Activated T-cell treated with anti-CD3 and anti-CD28 coated beads for 24 hours (primary cell): ENCODE data around the gene COBLL1.

Experiments
- DNase-seq: peaks from one replicate; pipeline ENCODE4 v3.0.0-alpha.2; 2020; ENCODE audit warnings: low read depth

The COBLL1 gene

DNA sequence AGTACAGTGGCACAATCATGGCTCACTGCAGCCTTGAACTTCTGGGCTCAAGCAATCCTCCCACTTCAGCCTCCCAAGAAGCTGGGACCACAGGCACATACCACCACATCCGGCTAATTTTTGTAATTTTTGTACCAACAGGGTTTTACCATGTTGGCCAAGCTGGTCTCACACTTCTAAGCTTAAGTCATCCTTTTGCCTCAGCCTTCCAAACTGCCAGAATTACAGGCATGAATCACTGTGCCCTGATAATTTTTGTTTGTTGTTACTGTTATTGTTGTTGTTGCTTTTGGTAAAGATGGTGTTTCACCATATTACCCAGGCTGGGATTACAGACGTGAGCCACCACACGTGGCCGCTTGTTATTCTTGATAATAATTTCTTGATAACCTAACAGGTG is 10.5 kb upstream of the COBLL1 start:
- no peak for DNase-seq

DNA sequence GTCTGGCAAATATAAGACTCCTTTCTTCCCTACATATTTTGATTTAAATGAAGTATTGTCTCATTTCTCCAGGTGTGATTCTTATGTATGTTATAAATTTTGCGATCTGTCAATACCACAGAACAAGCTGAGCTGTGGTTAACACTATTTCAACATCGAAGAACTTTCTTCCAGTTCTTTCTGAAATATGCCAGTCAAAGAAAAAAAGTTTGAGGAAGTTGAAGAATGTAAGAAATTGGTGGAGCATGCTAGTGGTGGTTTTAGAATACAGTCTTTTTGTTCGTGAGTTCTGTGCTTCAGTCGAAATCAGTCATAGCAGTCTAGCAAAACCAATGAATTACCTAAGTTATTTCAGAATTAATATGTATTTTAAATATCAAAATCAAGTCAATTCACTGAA is 8.6 kb upstream of the COBLL1 start:
- no peak for DNase-seq

DNA sequence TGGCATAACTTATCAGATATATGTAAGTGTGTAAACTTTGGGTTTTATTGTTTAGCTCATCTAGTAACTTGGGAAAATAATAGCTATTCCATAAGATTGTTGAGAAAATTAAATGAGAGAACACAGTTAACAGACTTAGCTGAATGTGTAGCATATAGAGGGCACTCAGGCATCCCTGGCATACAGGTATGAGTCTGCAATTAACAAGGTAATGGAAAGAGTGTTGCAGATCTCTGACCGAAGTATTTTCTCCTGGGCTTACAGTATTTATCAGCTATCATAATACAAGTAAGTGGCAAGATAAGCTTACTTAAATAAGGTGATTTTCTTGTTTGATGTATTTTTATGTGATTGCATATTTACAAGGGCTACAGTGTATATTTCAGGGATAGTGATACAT is 7.9 kb upstream of the COBLL1 start:
- DNase-seq = no peak

DNA sequence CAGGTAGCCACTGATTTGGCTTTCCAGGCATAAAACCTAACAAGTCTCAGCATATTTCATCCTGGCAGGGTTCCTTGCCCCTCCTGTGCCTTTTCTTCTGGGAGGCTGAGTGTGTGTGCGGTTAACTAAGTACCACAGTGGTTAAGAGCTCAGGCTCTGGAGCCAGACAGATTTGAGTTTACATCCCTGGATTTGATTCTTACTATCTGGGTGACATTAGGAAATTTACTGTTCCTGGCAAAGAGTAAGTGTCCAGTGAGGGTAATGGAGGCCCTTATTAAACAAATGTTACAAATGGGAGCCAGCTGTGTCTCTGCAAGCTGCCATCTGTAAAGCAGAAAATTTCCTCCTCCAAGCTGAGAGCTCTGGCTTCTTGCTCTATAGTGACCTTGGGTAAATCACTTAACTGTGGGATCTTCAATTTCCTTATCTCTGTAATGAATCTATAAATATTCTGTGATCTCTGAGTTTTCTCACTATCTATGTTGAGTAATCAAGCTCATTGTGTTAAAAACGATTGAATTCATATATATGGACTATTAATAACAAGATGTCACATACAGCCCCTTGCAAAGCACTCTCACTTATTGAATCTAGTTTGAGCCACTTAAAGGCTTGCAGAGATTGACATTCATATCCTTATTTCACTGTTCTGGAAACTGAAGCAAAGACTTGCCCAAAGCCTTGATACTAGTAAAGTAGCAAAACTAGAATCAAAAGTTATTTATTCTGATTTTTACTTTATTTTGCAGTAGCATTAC is 6.5 kb upstream of the COBLL1 start:
- no peak for DNase-seq

DNA sequence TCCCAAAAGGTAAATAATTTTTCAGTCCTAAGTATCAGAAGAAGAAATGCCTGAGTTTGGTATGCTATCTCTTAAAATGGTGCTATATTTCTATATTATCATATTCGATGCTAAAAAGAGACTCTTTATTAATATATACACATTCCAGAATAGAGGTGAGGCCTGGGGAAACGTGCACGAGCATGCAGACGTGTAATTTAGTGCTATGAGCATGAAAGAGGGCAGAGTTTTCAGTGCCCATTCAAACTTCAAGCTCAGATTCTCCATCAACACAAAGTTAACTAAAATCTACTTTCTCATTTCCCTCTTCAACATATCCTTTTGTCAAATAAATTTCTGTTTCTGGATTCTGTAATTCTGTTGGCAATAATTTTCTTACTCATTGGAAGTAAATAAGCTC is 5.7 kb upstream of the COBLL1 start:
- no peak for DNase-seq

DNA sequence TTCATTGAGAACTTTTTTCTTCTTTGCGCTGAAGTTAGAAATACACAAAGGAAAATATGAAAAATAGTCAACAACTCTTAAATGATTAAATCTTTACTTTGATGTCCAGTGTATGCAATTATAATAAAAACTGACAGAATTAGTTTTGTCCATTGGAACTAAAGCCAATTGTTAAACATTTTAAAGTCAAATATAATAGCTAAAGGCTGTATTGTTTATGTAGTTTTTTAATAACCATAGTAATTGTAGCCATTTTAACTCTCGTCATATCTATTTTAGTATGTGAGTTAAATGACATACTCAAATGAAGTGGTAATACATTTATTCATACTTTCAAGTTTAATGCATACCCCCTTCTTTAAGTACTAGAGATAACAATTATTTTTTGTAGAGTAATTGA is 4.7 kb upstream of the COBLL1 start:
- DNase-seq = no peak

DNA sequence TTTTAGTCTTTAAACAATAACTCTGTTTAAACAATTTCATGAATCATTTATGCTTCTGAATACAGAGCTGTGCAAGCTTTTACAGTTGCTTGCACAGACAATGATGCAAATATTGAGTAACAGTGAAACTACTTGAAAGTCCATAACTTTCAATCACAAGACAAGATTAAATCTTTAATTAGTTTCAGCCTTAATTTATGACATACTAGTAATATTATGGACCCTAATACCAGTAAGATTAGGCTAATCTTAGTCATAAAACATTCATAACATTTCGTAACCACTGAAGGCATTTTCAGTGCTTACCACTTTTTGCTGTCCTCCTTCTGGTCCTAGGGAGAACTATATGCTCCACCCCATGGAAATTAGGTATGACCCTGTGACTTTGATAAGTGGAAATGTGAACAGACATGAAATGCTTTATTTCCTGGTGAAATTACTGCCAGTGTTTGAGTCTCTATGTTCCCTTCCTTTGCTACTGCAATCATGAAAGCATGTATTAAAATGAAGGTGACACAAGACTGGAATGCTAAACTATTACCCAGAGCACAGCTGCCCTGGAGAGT is 1.8 kb upstream of the COBLL1 start:
- DNase-seq = no peak

DNA sequence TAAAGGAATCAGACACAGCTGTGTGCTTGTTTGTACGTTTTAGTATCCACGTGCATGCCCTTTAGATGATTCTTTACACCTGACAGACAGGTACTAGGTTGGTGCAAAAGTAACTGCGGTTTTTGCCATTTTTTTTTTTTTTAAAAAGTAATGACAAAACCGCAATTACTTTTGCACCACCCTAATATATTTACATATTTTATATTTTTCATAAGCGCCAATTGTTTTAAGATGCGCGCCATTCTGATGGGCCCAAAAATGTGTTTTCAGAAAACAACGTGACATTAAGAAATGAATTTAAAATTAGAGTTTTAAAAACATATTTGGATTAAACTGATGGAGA is 972 bp upstream of the COBLL1 start:
- no peak for DNase-seq

DNA sequence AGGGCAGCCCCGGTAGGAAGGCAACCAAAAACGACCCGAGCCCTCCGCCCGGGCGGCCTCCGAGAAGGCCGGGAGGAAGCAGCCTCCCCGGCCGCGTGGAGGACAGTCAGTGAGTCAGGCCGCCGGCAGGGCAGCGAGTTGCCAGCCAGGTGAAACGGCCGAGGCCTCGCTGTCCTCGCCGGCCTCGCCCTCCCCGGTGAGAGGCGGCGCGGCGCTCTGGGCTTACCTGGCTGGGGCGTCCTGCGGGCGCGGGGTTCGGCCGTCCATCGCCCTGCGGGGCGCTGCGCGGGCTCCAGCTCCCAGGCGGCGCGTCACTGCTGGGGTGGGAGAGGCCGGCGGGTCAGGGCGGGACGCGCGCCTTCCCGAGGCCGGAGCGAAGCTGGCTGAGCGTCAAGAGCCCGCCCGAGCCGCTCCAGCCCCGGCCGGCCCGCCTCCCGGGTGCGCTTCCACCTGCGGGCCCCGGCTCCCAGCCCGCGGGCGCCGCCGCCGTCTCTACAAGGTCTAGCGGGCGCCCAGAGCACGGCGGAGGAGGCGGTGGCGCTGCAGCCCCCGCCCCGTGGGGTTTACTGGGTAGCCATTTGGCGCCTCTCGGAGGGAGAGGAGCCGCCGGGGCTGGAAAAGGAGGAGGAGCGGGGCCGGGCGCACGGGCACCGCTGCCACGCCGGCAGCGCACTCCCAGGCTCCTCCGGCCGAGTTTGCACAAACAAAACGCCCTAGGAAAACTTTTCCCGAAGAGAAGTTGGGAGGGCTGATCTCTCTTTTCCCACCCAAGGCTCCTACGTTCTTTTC is 499 bp downstream of the COBLL1 start:
- DNase-seq = no peak

DNA sequence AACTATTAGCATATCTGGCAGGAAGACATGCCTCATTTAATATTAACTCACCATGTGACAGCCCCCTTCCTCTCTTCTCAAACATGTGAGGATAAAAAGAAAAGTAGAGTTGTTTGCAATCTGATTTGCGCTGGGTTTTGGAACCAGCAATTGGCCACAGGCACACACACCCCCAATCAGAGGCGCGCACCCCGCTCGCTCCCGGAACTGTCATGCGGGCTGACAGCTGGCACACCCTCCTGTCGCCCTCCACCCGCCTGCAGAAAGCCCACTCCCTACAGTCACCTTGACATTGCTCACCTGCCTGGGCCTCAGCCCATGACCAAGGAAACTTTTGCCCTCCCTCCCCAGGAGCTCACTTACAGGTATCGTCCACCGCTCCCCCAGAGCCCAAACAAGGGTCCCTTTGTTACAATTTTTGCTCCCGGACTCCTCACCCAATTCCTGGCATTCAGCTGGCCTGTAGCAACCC is 1.1 kb downstream of the COBLL1 start:
- no peak for DNase-seq

DNA sequence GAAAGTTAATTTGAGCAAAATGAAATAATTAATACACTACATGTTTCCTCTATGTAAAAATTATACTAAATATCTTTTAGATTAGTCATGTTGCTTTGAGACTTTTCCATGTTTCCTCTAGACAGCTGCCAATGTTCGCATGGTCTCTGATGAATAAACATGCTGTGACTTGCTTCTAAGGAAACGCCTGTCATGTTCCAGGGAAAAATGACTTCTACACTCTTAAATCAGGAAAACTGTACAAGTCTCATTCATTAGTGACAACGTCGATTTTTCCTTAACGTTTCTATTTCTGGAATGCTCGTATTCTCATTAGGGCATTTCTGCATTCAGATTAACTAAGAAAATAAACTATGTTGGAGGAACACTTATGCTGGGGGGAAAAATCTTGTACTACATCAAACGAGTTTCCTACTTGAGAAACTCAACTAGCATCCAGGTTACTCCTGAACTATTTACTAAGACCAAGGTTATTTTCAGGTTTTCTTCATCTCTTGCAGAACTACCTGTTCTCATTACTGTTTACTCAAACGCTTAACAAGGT is 1.6 kb downstream of the COBLL1 start:
- no peak for DNase-seq

DNA sequence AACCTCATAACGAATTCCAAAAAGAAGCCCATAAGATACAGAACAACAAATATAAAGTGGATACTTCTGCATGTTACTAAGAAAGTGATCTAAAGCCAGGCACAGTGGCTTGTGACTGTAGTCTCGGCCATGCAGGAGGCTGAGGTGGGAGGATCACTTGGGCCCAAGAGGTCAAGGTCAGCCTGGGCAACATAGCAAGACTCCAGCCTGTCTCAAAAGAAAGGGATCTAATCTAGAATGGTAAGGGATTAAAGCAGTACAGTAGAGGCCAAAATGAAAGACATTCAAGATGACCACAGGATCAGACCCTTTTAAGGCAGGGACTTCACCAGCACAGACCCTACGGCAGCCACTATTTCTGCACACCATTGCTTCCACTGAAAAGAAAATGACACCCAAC is 3.8 kb downstream of the COBLL1 start:
- no peak for DNase-seq

DNA sequence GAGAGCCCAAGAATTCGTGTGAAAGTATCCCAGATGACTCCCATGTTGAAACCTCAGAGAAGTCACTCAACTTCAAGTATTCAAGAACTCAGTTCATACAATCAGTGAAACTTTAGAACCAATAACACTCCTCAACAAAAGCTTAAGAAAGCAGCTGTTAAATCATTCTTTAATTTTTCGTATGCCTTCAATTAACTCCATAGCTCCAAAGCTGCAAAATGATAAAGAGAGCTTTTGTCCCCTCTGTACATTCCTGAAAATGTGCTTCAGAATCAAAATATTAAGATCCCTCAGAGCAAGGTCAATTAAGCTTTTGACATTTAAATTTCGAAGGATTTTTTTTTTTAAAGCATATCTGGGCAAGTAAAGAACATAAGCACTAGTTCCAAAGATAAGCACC is 4.7 kb downstream of the COBLL1 start:
- DNase-seq = no peak

DNA sequence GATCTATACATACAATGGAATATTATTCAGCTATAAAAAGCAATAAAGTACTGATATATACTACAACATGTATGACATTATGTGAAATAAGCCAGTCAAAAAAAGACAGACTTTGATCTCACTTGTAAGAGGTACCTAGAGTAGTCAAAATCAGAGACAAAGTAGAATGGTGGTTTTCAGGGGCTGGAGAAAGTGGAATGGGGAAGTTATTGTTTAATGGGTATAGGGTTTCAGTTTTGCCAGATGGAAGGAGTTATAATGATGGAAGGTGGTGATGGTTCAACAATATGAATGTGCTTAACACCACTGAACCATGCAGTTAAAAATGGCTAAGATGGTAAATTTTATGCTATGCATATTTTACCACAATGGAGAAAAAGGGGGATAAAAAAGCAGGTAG is 6.3 kb downstream of the COBLL1 start:
- DNase-seq = no peak

DNA sequence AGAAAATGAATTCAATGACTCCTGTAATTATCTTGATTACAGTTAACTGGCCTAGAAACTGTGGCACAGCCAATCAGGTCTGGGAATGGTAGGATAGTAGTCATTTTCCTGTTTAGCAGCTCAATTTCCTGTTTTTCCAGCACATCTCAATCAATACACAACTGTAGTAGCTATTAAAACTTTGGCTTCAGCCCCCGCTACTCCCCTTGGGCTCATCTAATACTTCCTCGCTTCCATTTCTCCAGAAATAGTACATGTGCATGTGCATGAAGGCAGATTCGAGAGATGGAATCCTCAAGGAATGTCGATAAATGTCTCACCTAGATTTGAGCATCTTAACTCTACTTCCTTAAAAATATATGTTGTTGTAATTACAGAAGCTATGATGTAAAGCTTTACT is 9.7 kb downstream of the COBLL1 start:
- no peak for DNase-seq

DNA sequence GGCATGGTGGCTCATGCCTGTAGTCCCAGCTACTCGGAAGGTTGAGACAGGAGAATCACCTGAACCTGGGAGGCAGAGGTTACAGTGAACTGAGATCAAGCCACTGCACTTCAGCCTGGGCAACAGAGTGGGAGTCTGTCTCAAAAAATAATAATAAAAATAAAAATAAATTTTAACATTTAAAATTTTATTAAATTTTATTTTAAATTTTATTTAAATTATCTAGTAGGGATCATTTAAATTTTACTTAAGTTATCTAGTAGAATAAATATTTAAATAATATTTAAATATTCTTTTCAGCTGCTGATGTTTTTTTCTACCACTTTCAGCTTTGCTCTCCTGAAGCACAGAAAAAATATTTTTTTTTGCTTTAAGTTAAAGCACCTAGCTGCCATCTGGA is 10.4 kb downstream of the COBLL1 start:
- DNase-seq = no peak

DNA sequence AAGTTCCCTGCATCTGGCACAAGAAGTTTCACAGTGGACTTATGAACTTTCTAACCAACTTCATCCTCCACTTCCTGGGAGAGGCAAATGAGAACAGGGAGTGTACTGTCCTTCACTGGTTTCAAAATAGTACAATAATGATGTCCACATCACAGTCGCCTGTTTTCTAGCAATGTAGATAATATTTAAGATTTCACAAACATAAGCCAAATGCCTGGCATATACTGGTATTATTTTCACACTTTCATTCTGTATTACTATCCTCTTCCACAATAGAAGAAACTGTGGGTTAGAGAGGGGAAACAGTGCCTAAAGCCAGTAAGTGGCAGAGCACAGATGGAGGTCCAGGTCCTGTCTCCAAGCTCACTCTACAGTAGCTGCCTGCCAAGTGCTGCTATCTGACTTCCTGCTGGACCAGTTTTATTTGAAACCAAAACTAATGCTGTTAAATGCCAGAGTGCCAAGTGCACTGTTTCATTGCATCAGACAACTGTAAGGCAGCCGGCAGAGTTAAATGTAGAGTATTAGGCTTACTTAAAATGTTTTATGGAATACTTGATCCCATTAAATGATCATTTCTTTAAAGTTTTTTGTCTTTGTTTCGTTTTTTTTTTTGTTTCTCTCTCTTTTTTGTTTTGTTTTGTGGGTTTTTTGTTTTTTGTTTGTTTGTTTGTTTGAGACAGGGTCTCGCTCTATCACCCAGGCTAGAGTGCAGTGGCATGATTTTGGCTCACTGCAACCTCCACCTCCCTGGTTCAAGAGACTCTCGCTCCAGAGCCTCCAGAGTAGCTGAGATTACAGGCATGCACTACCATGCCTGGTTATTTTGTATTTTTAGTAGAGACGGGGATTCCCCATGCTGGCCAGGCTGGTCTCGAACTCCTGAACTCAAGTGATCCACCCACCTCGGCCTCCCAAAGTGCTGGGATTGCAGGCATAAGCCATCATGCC is 15.1 kb downstream of the COBLL1 start:
- no peak for DNase-seq

DNA sequence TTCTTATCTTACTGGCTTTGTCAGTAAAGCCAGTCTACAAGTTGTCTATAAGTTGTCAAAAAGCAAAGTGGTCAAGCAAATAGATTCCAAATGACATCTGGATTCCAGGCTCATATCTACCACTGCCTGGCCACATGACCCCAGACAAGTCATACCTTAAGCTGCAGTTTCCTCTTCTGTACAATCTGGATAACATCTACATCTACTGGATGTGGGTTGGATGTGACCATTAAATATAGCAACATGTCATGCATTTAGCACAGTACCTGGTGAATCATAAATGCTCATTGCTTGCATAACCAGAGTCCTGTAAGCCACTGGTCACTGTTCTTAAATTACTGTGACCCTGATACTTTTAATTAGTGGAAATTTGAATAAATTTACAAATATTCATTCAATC is 16.8 kb downstream of the COBLL1 start:
- DNase-seq = no peak

DNA sequence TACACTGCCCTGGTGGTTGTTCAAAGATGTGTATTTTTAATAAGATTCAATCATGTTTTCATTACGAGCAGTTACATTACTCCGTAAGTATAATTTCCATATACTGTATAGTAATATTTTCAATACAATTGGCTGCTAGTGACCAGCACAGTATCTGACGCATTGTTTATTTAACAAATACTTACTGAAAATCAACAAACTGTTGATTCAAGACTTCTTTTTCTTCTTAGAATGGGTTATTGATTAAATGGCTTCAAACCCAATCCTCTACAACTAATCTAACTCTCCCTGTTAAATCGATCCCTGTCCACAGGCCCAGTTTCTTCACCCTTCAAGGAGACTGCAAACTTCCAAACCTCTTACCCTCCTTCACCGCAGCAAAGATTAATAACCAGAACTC is 18.5 kb downstream of the COBLL1 start:
- no peak for DNase-seq

DNA sequence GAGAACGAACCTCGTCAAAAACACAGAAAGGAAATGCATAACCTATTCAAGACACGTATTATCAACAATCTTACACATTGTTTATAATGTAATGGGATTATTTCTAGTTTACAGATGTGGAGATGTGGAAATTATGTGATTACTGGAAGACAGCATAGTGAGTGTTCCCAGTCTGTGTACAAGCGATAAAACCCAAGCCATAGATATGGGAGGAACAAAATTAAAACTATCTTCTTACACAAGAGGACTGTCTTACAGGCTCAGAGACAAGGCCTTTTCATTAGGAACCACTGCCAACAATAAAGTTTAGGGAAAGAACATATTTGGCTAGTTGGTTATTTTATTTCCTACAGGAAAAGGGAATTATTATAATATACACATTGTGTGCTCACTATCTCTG is 20.3 kb downstream of the COBLL1 start:
- no peak for DNase-seq

DNA sequence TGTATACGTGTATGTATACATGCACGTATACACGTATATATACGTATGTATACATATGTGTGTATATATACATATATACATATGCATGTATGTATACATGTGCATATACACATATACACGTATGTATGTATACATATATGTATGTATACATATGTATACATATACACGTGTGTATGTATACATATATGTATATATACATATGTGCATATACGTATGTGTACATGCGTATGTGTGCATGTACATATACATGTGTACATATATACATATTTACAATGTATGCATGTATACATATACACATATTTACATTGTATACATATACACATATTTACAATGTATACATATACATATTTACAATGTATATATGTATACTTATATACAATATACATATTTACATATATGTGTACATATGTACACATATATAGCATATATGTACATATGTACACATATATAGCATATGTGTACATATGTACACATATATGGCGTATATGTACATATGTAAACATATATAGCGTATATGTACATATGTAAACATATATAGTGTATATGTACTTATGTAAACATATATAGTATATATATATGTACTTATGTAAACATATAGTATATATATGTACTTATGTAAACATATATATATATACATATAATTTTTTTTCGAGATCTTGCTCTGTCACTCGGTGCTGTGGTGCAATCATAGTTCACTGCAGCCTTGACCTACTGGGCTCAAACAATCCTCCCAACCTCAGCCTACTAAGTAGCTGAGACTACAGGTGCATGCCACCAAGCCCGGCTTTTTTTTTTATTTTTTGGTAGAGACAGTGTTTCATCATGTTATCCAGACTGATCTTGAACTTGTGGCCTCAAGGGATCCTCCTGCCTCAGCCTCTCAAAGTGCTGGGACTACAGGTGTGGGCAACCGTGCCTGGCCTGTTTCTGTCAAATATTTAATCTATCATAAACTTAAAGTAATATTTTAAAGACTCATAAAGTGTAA is 23.2 kb downstream of the COBLL1 start:
- DNase-seq = no peak
